ENCODE measurements around the gene BCL7A.

GRCh38 chr12:122087431-122088178, 65.9 kb downstream of the BCL7A start:
- TF ChIP-seq CTCF (IDR thresholded peaks at IDR 0.05) = no peak
- no peak for TF ChIP-seq POLR2AphosphoS5 (IDR thresholded peaks at IDR 0.05; ENCODE audit: insufficient read depth in 1 of 2, low read depth in 1 of 2)
